IPS-NIHi7 (cell line): ENCODE results near the gene STAU1.

Source experiments
- DNase-seq: peaks from one replicate; pipeline ENCODE4 v3.0.0; 2012; ENCODE audit warnings: mixed read lengths; ENCODE audit errors: extremely low spot score

Gene STAU1

GRCh38 chr20:49074521-49074920, 113.6 kb downstream of the STAU1 start:
- no peak for DNase-seq
